Activated T-helper 9 cell treated with anti-CD3 and anti-CD28 coated beads, Interleukin-2, amount 50 U/mL, for 16 hours (primary cell): ENCODE data around the gene PDCD2.
"Not testable (repeated sequence)": the region's sequence is repeated elsewhere in the genome, so short reads cannot be mapped to it uniquely, and the experiment has no call there.

ENCODE experiments used
- DNase-seq: peaks from one replicate; pipeline ENCODE4 v3.0.0-alpha.2; 2020; ENCODE audit warnings: low read depth

Gene PDCD2

GRCh38 chr6:170584181-170584953 lies at the start of gene PDCD2:
Gene PDCD2 (minus strand): TSS chr6:170584637. CDS start chr6:170584581, 56 bp downstream.
- peak; percentile 91 for DNase-seq

- not testable (repeated sequence) for DNase-seq
Observed at GRCh38 chr6:170616020-170616554, 31.6 kb upstream of the PDCD2 start.

- not testable (repeated sequence) for DNase-seq
Observed at GRCh38 chr6:170612256-170612804, 27.9 kb upstream of the PDCD2 start.

GRCh38 chr6:170609225-170609624 lies 24.8 kb upstream of the PDCD2 start:
- DNase-seq, result not testable (repeated sequence)

- DNase-seq, result no peak
Observed at GRCh38 chr6:170605574-170606259, 21.3 kb upstream of the PDCD2 start.

- no peak for DNase-seq
Observed at GRCh38 chr6:170597278-170597677, 12.8 kb upstream of the PDCD2 start.

GRCh38 chr6:170596426-170596825 lies 12.0 kb upstream of the PDCD2 start:
- DNase-seq, result no peak

GRCh38 chr6:170590725-170591124 lies 6.3 kb upstream of the PDCD2 start:
- DNase-seq, result no peak

GRCh38 chr6:170584954-170585498 lies 589 bp upstream of the PDCD2 start:
- DNase-seq, result no peak

GRCh38 chr6:170583756-170584180 lies 669 bp downstream of the PDCD2 start:
- no peak for DNase-seq

- DNase-seq, result no peak
Observed at GRCh38 chr6:170578909-170579308, 5.5 kb downstream of the PDCD2 start.

GRCh38 chr6:170575250-170575649 lies 9.2 kb downstream of the PDCD2 start:
- DNase-seq, result no peak

GRCh38 chr6:170572704-170573466 lies 11.6 kb downstream of the PDCD2 start:
- no peak for DNase-seq

- DNase-seq, result no peak
Observed at GRCh38 chr6:170564936-170565530, 19.4 kb downstream of the PDCD2 start.

GRCh38 chr6:170561555-170561954 lies 22.9 kb downstream of the PDCD2 start:
- DNase-seq, result no peak

- DNase-seq, result no peak
Observed at GRCh38 chr6:170555305-170555704, 29.1 kb downstream of the PDCD2 start.

- DNase-seq, result no peak
Observed at GRCh38 chr6:170554796-170555137, 29.7 kb downstream of the PDCD2 start.

- peak; percentile 95 for DNase-seq
Observed at GRCh38 chr6:170554013-170554795, 30.2 kb downstream of the PDCD2 start, which contains the start of gene TBP. Gene TBP (plus strand): TSS chr6:170554369. CDS start chr6:170557030, 2,661 bp downstream.

- DNase-seq, result peak; percentile 6
Observed at GRCh38 chr6:170553534-170554012, 30.9 kb downstream of the PDCD2 start.
